Activated CD8-positive, alpha-beta memory T cell treated with anti-CD3 and anti-CD28 coated beads, Interleukin-2, amount 50 U/mL, for 48 hours (primary cell): ENCODE data around the gene ULBP3.
A peak's percentile ranks its signal among the peaks of the same experiment; 100 is the strongest.
"Not testable (repeated sequence)": the region's sequence is repeated elsewhere in the genome, so short reads cannot be mapped to it uniquely, and the experiment has no call there.

Source experiments
- DNase-seq: peaks from one replicate; pipeline ENCODE4 v3.0.0-alpha.2; 2020

The ULBP3 gene

GRCh38 chr6:150038202-150039062, 30.5 kb downstream of the ULBP3 start:
- no peak for DNase-seq

DNA sequence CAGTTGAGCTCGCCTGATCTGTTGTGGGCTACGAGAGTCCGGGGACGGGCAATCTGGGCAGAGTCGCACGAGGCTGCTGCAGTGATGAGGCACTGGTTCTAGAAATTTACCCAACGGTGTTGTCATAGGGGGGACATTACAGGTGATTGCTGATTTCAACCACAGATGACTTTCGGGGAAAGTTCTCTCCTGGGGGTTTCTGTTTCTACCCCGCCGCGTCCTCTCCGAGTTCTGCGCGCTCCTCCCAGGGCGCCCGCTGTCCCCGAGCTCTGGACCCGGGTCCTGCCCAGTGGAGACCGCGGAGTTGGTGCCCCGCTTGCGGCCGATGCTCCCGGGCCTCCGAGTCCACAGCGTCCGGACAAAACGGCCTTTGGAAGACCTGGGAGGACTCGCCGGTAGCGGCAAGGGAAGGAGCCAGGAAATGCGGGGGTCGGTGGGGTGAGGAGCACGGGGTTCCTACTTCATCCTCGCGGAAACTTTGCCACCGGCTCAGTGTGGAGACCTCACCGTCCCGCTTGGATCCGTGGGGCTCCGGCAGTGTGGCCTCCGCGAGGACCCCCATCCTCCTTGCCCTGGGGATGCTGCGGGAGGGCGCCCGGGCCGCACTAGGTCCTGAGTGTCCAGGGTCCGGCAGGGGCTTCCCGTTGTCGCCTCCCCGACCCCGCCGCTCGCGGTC, 31.3 kb downstream of the ULBP3 start:
- DNase-seq = no peak

DNA sequence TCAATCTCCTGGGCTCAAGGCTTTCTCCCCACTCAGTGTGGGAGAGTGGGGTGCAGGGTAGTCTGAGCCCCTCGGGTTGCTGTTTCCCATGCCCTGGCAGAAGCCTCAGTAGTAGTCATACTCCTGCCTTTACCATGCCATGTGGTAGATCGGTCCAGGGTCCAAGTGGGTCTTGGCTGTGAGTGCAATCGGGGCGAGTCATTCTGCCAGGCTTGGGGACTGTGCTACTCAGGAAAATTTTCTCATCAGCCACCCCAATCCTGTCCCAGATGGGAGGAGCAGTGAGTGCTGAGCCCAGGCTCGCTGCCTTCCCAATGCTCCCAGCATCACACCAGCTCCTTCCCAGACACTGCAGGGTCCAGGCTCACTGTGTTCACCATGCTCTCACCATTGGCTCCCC, 32.8 kb downstream of the ULBP3 start:
- DNase-seq = peak; percentile 33

DNA sequence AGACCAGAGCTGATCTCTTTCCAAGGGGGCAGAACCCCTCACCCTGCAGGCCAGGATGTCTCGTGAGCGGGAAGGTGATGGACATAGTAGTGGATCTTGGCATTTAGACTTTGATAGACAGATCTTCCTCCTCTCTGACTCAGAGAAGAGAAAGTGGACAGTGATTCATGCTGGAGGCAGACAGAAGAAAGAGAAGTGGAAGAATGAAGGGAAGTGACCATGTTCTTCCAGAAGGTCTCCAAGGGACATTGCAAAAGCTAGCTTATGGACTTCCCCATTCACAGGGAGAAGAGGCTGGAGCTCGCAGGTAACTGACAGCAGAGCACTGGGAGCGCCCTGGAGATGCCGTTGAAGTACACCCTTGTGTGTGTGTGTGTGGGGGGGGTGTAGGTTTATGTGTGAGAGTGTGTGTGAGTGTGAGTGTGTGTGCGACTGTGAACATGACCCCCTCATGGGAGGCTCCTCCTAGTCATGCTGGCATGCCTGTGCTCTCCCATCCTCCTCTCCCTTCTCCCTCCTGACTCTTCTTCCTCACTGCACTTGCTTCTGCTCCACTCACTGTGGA, 35.6 kb downstream of the ULBP3 start:
- no peak for DNase-seq

DNA sequence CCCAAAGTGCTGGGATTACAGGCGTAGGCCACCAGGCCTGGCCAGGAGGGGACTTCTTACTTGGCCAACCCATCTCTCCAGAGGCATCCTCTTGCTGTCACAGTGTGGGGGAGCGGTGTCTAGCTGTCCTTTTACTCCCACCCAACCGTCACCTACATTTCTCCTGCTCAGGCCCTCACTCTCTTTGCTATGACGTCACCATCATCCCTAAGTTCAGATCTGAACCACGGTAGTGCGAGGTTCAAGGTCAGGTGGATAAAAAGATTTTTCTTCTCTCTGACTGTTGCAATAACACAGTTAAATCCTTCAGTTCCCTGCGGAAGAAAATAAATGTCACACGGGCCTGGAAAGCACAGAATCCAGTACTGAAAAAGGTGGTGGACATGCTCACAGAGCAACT, 36.3 kb downstream of the ULBP3 start:
- no peak for DNase-seq

DNA sequence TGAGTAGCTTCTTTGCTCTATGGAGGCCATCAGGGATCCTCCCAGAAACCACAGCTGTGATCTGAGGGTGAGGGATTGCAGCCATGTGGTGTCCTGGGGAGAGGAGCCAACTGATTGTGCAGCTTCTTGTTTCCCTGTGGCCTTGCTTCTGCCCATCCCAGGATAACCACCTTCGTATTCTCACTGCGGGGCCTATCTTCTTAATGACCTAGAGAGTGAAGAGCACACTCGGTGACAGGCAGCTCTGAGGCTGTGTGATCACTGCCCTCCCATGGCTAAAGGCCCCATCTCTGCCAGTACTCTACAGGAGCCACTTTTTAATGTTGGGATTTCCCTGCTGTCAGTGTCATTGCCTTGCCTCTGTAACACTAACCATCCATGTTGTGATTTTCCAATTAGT, 38.3 kb downstream of the ULBP3 start:
- no peak for DNase-seq

- DNase-seq = no peak
Observed at GRCh38 chr6:150029749-150030148, 39.2 kb downstream of the ULBP3 start.

- no peak for DNase-seq
Observed at GRCh38 chr6:150029276-150029675, 39.6 kb downstream of the ULBP3 start.

- no peak for DNase-seq
Observed at GRCh38 chr6:150028799-150029198, 40.1 kb downstream of the ULBP3 start.

GRCh38 chr6:150027806-150028565, 40.9 kb downstream of the ULBP3 start:
- DNase-seq = no peak

DNA sequence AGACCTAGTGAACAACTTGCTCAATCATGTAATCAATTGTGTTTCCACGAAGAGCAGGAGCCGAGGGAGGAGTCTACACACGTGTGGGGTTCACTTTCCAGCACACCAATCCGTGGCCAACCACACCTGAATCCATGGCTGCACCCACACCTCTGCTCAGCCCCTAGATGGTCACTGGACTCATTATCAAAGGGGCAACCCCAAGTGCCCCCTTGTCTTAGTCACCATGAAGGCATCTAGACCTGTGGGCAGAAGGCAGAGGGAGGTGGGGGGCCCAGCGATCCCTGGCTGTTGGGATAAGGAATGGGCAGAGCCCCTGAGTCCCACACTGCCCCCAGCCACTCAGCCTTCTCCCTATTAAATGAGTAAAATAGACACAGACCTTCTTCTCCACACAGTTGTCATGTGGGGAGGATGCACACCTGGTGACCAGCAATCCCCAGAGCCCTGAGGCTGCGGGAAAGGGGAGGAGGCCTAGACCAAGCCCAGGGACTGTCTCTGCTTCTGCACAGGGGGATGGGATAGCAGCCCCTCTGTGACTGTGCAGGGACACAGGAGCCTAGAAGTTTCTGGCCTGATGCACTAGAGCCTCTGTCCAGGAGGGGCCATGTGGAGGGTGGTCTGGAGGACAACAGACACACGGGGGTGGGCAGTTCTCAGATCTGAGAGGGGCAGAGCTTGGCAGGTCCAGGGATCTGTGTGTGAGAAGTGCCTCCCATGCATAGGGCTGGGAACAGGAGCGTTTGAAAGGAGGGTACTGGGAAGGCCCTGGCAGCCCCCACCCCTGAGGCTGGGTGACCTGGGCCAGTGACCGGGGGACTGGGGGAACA, 41.7 kb downstream of the ULBP3 start:
- no peak for DNase-seq

- DNase-seq = no peak
Observed at GRCh38 chr6:150025201-150025917, 43.6 kb downstream of the ULBP3 start, which contains the start of gene RAET1L. Gene RAET1L, minus strand, starts transcription at chr6:150025532. Its CDS starts 61 bp downstream, at chr6:150025471.

- no peak for DNase-seq
Observed at GRCh38 chr6:150024646-150025155, 44.2 kb downstream of the ULBP3 start.

DNA sequence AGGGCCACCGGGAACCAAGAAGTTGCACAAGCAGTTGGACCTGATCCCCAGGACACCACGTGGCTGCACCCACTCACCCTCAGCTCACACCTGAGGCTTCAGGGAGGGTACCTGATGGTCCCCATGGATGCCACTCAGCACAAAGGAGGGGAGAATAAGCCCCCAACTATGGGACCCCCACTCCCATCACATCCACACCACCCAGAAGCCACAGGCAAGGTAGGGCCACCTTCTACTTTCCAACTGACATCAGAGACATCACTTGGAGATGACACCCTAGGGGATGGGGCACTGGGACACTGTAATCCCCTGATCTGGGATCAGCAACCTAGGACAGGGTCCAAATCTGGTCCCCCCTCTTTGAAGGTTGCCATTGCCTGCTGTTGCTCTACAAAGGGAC, 44.9 kb downstream of the ULBP3 start:
- DNase-seq = peak; percentile 33

DNA sequence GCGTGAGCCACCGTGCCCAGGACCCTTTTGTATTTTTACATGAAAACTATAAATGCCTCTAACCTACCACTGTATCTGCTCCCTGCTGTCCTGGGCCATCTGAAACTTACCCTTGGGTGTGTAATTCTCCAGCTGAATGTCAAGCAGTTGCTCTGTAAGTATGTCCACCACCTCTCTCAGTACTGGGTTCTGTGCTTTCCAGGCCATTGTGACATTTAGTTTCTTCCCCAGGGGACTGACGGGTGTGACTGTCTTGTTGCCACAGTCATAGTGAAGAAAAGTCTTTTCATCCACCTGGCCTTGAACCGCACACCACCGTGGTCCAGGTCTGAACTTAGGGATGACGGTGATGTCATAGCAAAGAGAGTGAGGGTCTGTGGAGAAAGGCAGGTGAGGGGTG, 47.1 kb downstream of the ULBP3 start:
- DNase-seq = not testable (repeated sequence)

DNA sequence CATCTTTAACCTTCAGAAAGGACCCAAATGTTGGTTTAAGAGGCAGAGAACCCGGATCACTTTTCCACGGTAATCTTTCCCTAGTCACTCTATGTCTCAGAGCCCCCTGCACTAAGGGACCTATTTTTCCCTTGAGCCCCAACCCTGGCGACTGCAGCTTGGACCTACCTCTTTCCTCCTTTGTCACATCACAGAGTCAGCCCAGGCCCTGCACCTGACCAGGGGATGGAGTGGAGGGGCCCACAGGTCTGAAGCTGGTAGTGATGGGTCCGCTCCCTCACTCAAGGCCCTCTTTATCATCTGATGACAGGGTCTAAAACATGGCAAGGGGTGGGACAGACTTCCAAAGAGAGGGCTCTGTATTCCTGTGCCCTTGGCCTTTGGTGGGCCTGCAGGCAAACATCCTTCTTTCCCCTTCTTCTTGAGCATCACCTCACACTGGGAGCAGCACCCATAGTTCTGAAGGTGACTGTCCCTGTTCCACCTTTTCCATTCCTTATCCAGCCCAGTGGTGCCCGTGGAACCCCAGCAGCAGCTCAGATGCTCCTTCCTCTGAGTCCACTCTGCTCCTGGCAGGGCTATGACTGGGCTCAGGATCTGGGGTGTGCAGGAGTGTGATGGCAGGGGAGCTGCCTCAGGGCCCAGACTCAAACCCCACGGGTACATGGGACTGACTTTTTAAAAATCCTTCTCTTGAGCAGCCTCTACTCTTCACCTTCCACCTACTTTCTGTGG, 49.9 kb downstream of the ULBP3 start:
- peak; percentile 28 for DNase-seq

- not testable (repeated sequence) for DNase-seq
Observed at GRCh38 chr6:150017186-150017521, 51.8 kb downstream of the ULBP3 start.

DNA sequence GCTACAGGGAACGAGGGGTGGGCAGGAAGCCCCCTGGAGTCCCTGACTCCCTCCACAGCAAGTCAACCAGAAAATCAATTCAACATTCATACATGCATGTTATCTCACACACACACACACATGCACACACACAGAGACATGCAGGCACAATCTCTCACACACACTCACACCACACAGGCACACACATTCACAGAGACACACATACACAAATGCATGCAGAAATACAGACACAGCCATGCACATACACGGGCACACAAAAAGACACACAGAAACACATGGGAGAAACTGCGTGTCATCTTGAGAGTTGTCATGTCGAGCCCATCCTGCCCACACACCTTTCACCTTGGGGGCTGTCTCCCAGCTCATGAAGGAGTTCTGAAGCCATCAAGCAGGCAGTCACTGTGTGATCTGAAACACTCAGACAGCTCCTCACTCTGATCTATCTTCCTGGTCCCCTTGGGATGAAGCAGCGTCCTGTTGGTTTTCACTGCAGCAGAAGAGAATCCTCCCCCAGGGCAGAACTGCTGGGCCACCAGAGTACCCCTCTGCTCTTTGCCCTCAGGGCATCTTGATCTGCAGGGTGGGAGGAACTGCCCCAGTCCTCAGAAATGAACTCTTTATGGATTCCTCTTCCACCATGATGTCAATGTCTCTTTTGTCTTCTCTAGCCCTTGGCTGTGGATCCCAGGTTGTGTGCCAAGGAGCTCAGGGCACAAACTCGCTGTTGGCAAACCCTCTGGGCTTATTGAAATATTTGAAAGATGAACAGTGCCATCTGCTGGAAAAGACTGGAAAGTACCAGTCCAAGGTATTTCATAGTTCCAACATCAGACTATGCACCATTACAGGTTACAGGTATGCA, 52.4 kb downstream of the ULBP3 start:
- no peak for DNase-seq

- DNase-seq = not testable (repeated sequence)
Observed at GRCh38 chr6:150015281-150016001, 53.5 kb downstream of the ULBP3 start.
